Activated CD8-positive, alpha-beta T cell treated with anti-CD3 and anti-CD28 coated beads for 36 hours (primary cell): Measurements from ENCODE around the gene DAPK2. TPM values are rescaled to one million over a fixed set of nuclear protein-coding genes. Genes with fewer than 3 reads are reported as not detected.

Experiments
- ATAC-seq: fragments of 200-7000 bp; cut with Tn5 transposase; one replicate; pipeline ENCODE4 v1.10.0; 2021; ENCODE audit warnings: mild to moderate bottlenecking, moderate library complexity
- CTCF ChIA-PET: fragments of 350-600 bp; sonication (Branson Sonifier 250); formaldehyde crosslinking; loops from one replicate; lab custom pipeline; 2021; ENCODE audit warnings: antibody characterized with exemption; lab: Charles Lee
- POLR2A ChIA-PET: fragments of 350-600 bp; sonication (Branson Sonifier 250); formaldehyde crosslinking; loops from one replicate; lab custom pipeline; 2021; ENCODE audit warnings: antibody characterized with exemption; lab: Charles Lee
- DNase-seq: peaks from one replicate; pipeline ENCODE4 v3.0.0-alpha.2; 2020
- H3K27ac Mint-ChIP-seq: one replicate; pipeline ENCODE4 v1.8.0; 2021; ENCODE audit warnings: mild to moderate bottlenecking, mixed read lengths
- H3K27me3 Mint-ChIP-seq: one replicate; pipeline ENCODE4 v1.8.0; 2021; ENCODE audit warnings: mixed read lengths
- H3K36me3 Mint-ChIP-seq: one replicate; pipeline ENCODE4 v1.8.0; 2021; ENCODE audit warnings: low read depth, mixed read lengths
- H3K4me1 Mint-ChIP-seq: one replicate; pipeline ENCODE4 v1.8.0; 2021; ENCODE audit warnings: low read depth, mixed read lengths
- H3K4me3 Mint-ChIP-seq: one replicate; pipeline ENCODE4 v1.8.0; 2021; ENCODE audit warnings: mild to moderate bottlenecking, moderate library complexity, mixed read lengths
- H3K9me3 Mint-ChIP-seq: one replicate; pipeline ENCODE4 v1.8.0; 2021; ENCODE audit warnings: mixed read lengths
- intact Hi-C: fragments of 100-400 bp; cut with micrococcal nuclease; formaldehyde crosslinking; loops from one replicate; pipeline ENCODE4 v1.10.0; 2022
- total RNA-seq, 2 experiments: library from RNA; stranded (reverse); gene quantifications; one replicate each; pipeline ENCODE4 v1.2.3, GENCODE V29; 2021
- TF ChIP-seq, protein P1 (sequence below): fragments of 200-600 bp; IDR thresholded peaks from one replicate; pipeline ENCODE4 v1.8.0; 2022; ENCODE audit warnings: antibody characterized with exemption, mild to moderate bottlenecking

DAPK2 gene
- total RNA-seq, 2 experiments from 2014 or later, result 1.2 to 1.5 TPM

DNA sequence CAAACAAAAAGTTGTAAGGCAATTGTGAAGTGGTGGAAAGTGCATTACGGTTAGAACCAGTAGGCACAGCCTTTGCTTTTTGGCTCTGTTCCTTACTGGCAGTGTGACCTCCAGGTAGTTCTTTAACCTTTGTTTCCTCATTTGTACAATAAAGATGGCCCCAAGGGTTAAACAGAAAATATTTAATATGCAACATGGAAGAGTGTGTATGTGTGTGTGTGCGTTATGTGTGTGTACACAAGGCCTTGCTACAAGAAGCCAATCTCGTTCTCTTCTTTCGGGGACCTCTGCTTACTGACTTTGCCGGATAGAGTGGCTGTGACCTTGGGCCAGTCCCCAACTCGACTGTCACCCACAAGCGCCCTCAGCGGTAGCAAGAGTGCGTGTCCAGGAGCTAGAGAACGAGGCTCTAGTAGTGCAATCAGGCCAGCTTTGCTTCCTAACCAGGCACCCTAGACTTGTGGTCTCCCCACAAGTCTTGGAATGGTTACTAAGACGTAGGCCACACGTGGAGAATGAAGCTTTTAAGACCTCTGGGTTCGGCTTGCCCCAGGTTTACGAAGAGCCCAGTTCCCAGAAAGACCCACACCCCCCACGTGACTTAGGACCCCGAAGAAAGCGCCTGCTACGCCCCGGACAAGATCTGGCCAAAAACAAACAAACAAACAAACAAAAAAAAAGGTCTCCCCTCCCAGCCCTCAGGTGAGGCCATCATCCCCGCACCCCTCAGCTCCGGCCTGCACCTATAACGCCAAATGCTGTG, 46.8 kb upstream of the DAPK2 start:
- POLR2A ChIA-PET, result interaction anchor here (0.6 to 1.5 kb wide), 12 partner anchors 10 to 767 kb away, joined by 3 to 6 read pairs (median 4); partner anchors contain the start of genes PPIB, SNX22 and USP3
- intact Hi-C loops, result no loop called here
- peak; percentile 73 for DNase-seq
- H3K4me1 Mint-ChIP-seq, result peaks cover 44% of the 10 kb centered on the region
- TF ChIP-seq, protein P1, sequence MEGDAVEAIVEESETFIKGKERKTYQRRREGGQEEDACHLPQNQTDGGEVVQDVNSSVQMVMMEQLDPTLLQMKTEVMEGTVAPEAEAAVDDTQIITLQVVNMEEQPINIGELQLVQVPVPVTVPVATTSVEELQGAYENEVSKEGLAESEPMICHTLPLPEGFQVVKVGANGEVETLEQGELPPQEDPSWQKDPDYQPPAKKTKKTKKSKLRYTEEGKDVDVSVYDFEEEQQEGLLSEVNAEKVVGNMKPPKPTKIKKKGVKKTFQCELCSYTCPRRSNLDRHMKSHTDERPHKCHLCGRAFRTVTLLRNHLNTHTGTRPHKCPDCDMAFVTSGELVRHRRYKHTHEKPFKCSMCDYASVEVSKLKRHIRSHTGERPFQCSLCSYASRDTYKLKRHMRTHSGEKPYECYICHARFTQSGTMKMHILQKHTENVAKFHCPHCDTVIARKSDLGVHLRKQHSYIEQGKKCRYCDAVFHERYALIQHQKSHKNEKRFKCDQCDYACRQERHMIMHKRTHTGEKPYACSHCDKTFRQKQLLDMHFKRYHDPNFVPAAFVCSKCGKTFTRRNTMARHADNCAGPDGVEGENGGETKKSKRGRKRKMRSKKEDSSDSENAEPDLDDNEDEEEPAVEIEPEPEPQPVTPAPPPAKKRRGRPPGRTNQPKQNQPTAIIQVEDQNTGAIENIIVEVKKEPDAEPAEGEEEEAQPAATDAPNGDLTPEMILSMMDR, result peak; percentile 6
- peaks cover 28% of the 10 kb centered on the region for H3K36me3 Mint-ChIP-seq
- peak overlapping the region; percentile 97 for H3K27ac Mint-ChIP-seq
- ATAC-seq, result peak; percentile 12
- H3K27me3 Mint-ChIP-seq, result no peaks in the 10 kb centered on the region
- CTCF ChIA-PET, result interaction anchor here (0.9 to 2.2 kb wide), 8 partner anchors 11 to 483 kb away, joined by 3 to 13 read pairs (median 4); partner anchors contain the start of genes DAPK2, PPIB and SNX22
- no peaks in the 10 kb centered on the region for H3K9me3 Mint-ChIP-seq
- peak overlapping the region; percentile 91 for H3K4me3 Mint-ChIP-seq

DNA sequence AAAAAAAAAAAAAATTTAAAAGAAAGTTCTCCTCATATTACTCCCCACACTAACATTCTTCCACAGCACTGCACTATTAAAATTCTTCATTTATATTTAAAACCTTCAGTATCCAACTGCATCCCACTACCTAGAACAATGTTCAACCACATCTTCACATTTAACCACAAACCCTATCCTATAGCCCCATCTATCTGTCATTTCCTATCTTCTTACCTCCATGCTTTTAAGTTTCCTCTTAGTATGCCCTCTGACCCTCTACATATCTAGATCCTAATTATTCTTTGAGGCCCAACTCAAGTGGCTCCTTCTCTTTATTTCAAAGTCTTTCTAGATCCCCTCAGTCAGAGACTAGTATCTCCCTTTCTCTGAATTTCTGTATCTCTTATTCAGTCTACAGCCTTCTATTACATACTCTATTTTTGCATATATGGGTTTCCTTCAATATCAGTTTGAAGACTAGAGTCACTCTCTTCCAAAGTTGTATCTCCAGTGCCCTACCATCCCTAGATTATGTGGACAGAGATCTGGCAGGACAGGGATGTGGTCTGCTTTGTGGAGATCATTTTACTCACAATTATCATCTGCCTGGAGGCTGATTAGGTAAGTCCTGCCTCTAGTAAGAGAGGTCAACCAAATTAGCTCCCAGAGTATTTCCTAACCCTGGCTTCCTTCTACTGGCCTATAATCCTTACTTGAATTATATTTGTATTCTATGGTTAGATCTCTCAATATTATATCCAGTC, 46.0 kb upstream of the DAPK2 start:
- peak overlapping the region; percentile 97 for H3K27ac Mint-ChIP-seq
- ChIA-PET CTCF (interaction anchor here (1.4 to 5.4 kb wide), 3 partner anchors 24 to 482 kb away, joined by 3 to 24 read pairs (median 13); partner anchors contain the start of gene SNX22), POLR2A (interaction anchor here (0.6 to 1.5 kb wide), 5 partner anchors 9 to 343 kb away, joined by 3 to 6 read pairs (median 3); partner anchors contain the start of gene PPIB)
- no peaks in the 10 kb centered on the region for H3K9me3 Mint-ChIP-seq
- H3K4me1 Mint-ChIP-seq, result peaks cover 36% of the 10 kb centered on the region
- H3K36me3 Mint-ChIP-seq, result peaks cover 35% of the 10 kb centered on the region
- DNase-seq (no peak), ATAC-seq (no peak)
- no peaks in the 10 kb centered on the region for H3K27me3 Mint-ChIP-seq
- intact Hi-C loops, result no loop called here
- TF ChIP-seq, protein P1, result peak; percentile 29
- H3K4me3 Mint-ChIP-seq, result peak overlapping the region; percentile 91

DNA sequence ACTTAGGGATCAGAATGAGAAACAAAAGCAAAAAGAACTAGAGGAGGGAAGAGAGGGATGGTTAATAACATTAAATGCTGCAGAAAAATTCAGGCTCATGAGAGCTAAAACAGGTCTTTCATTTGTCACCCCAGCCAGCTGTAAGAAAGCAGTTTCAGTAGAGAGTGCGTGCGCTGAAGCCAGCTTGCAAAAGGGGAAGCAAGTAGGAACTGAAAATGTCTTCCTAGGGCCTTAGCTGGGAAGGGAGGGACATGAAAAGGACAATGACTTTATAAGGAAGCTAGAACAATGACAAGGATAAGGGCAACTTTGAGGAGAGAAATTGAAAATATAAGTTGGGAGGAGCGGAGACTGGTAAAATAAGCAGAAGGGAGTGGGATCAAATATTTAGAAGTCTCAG, 44.2 kb upstream of the DAPK2 start:
- no peak overlapping the region for H3K4me3 Mint-ChIP-seq
- peaks cover 37% of the 10 kb centered on the region for H3K36me3 Mint-ChIP-seq
- TF ChIP-seq, protein P1, result no peak
- H3K27ac Mint-ChIP-seq, result no peak overlapping the region
- ATAC-seq (no peak), DNase-seq (no peak)
- intact Hi-C loops, result no loop called here
- ChIA-PET CTCF (interaction anchor here (0.9 to 5.4 kb wide), 3 partner anchors 22 to 338 kb away, joined by 3 to 24 read pairs (median 3); no protein-coding TSS in a partner anchor), POLR2A (no interaction called here)
- no peaks in the 10 kb centered on the region for H3K27me3 Mint-ChIP-seq
- H3K9me3 Mint-ChIP-seq, result no peaks in the 10 kb centered on the region
- H3K4me1 Mint-ChIP-seq, result peaks cover 29% of the 10 kb centered on the region

DNA sequence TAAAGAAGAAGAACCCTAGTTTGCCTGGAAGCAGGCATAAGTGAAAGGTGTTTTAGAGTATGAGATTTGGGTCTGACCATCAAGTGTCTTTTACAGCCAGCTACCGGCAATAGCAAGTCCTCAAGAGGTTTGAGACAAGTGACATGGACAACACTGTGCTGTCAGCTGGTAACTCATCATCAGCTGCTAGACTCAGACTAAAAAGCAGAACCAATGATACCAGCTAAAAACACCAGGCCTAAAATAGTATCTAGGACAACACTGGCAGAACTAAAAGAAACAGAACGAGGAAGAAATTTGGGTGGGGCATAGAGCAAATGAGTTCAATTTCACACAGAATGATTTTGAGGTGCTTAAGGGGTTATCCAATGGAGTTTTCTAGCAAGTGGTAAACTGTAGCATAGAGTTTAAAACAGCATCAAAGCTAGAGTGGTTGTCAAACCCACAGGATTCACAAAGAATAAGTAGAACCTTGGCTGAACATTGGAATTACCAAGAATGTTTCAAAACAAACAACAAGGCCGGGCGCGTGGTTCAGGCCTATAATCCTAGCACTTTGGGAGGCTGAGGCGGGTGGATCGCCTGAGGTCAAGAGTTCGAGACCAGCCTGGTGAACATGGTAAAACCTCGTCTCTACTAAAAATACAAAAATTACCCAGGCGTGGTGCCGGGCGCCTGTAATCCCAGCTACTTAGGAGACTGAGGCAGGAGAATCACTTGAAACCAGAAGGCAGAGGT, 43.4 kb upstream of the DAPK2 start:
- Mint-ChIP-seq H3K36me3 (peaks cover 37% of the 10 kb centered on the region), H3K4me1 (peaks cover 21% of the 10 kb centered on the region), H3K27me3 (no peaks in the 10 kb centered on the region), H3K4me3 (no peak overlapping the region), H3K9me3 (no peaks in the 10 kb centered on the region), H3K27ac (no peak overlapping the region)
- DNase-seq, result no peak
- TF ChIP-seq, protein P1, result no peak
- ATAC-seq, result no peak
- CTCF ChIA-PET, result interaction anchor here (0.6 to 5.4 kb wide), 3 partner anchors 22 to 338 kb away, joined by 3 to 24 read pairs (median 3); no protein-coding TSS in a partner anchor
- intact Hi-C loops, result no loop called here
- POLR2A ChIA-PET, result no interaction called here
